Chondrocyte (in vitro differentiated cells): Measurements from ENCODE around the gene DTWD1. TPM values are rescaled to one million over a fixed set of nuclear protein-coding genes. Genes with fewer than 3 reads are reported as not detected.
A peak's percentile ranks its signal among the peaks of the same experiment; 100 is the strongest.

ENCODE experiments used
- DNase-seq: peaks from one replicate; pipeline ENCODE4 v3.0.0; 2021; ENCODE audit warnings: mixed read lengths, low spot score
- H3K27ac Mint-ChIP-seq: one replicate; pipeline ENCODE4 v1.8.0; 2021; ENCODE audit warnings: mild to moderate bottlenecking, moderate library complexity, mixed read lengths; ENCODE audit not compliant: unreplicated experiment
- H3K27me3 Mint-ChIP-seq: 2 replicates; pipeline ENCODE4 v1.8.0; 2021; ENCODE audit warnings: low read depth, mixed read lengths
- H3K36me3 Mint-ChIP-seq: 2 replicates; pipeline ENCODE4 v1.8.0; 2021; ENCODE audit warnings: low read depth, mixed read lengths
- H3K4me1 Mint-ChIP-seq: 2 replicates; pipeline ENCODE4 v1.8.0; 2021; ENCODE audit warnings: low read depth, mild to moderate bottlenecking, mixed read lengths
- H3K4me3 Mint-ChIP-seq: one replicate; pipeline ENCODE4 v1.8.0; 2021; ENCODE audit warnings: mild to moderate bottlenecking, moderate library complexity, mixed read lengths; ENCODE audit not compliant: unreplicated experiment
- H3K9me3 Mint-ChIP-seq: 2 replicates; pipeline ENCODE4 v1.8.0; 2021; ENCODE audit warnings: low read depth, mixed read lengths
- total RNA-seq: library from RNA; stranded (reverse); gene quantifications from 3 replicates; pipeline ENCODE4 v1.2.1, GENCODE V29; 2021
- TF ChIP-seq, protein P1 (sequence below): fragments of 200-600 bp; sonication (generic); IDR thresholded peaks from 2 replicates; pipeline ENCODE4 v1.5.0; 2021; ENCODE audit warnings: antibody characterized with exemption, mild to moderate bottlenecking, moderate library complexity

DTWD1 gene
- total RNA-seq, 1 donor from 2014 or later, result 16.3 TPM

DNA sequence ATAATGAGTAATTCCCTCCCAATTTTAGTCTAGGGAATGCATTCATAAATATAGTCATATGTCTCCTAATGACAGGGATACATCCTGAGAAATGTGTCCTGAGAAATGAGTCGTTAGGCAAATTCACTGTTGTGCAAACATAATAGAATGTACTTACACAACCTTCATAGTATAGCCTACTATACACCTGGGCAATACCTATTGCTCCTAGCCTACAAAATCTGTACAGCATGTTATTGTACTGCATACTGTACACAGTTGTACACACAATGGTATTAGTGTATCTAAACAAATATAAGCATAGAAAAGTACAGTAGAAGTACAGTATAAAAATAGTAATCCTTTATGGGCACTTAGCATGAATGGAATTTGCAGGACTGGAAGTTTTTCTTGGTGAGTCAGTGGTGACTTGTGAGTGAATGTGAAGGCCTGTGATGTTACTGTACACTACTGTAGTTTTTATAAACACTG, 6.6 kb downstream of the DTWD1 start:
- Mint-ChIP-seq H3K36me3 (peaks cover 10% of the 10 kb centered on the region), H3K4me1 (peaks cover 51% of the 10 kb centered on the region), H3K4me3 (no peak overlapping the region), H3K27me3 (no peaks in the 10 kb centered on the region), H3K9me3 (peaks cover 2% of the 10 kb centered on the region), H3K27ac (no peak overlapping the region)
- DNase-seq, result no peak
- TF ChIP-seq, protein P1, sequence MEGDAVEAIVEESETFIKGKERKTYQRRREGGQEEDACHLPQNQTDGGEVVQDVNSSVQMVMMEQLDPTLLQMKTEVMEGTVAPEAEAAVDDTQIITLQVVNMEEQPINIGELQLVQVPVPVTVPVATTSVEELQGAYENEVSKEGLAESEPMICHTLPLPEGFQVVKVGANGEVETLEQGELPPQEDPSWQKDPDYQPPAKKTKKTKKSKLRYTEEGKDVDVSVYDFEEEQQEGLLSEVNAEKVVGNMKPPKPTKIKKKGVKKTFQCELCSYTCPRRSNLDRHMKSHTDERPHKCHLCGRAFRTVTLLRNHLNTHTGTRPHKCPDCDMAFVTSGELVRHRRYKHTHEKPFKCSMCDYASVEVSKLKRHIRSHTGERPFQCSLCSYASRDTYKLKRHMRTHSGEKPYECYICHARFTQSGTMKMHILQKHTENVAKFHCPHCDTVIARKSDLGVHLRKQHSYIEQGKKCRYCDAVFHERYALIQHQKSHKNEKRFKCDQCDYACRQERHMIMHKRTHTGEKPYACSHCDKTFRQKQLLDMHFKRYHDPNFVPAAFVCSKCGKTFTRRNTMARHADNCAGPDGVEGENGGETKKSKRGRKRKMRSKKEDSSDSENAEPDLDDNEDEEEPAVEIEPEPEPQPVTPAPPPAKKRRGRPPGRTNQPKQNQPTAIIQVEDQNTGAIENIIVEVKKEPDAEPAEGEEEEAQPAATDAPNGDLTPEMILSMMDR, result no peak

DNA sequence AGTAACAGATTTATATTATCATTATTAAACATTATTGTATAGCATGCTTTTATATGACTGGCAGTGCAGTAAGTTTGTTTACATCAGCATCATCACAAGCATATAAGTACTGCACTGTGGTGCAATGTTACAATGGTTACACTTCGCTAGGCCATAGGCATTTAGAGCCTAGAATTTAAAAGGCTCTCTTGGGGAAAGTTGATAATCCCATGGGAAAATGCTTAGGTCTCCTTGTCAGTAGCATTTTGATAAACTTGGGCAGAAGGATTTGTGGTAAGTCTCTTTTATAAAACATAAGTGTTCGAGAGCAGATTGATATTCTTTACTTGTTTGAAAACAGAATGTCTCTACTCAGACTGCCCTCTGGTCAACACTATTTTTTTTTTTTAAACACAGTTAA, 7.5 kb downstream of the DTWD1 start:
- Mint-ChIP-seq H3K9me3 (peaks cover 2% of the 10 kb centered on the region), H3K36me3 (peaks cover 10% of the 10 kb centered on the region), H3K4me1 (peaks cover 42% of the 10 kb centered on the region), H3K27me3 (no peaks in the 10 kb centered on the region), H3K27ac (peak overlapping the region; percentile 41), H3K4me3 (no peak overlapping the region)
- DNase-seq, result no peak
- TF ChIP-seq, protein P1, result no peak

DNA sequence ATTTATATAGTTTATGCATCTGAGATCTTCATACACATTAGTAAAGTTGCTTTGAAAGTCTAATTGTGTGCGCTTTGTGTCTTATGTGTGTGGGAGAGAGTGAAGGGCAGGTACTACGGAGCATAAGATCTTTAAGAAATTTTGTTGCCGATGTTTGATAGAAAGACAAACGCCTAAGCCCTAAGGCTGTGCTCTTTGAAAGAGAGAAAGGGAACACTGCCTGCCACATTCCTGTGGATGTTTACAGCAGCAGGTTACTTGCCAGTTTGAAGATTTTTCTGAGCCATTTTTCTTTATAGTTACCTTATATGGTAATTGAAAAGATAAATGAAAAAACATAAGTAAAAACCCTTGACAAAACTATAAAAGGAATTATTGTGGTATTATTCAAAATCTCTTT, 17.0 kb downstream of the DTWD1 start:
- Mint-ChIP-seq H3K4me3 (no peak overlapping the region), H3K9me3 (no peaks in the 10 kb centered on the region), H3K27me3 (no peaks in the 10 kb centered on the region), H3K36me3 (peaks cover 13% of the 10 kb centered on the region), H3K4me1 (peaks cover 7% of the 10 kb centered on the region), H3K27ac (no peak overlapping the region)
- DNase-seq, result no peak
- TF ChIP-seq, protein P1, result no peak

DNA sequence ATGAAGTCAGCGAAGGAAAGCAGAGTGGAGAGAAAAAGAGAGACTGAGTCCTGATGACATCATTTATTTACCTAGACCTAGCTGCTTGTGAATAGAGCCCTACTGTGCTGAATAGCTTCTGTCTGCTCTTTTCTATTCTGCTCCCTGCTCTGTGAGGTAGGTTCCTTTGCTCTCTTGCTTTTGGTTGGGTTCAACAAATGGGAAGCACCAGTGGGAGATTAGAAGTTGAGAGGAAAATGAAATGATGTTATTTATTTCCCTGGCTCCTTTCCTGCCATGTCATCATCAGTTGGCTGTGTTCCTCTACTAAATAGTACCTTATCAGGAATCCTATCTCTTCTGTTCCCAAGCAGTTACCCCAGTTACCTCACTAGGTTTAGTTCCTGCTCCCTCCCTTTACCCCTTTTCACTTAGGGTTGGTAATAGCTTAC, 23.5 kb downstream of the DTWD1 start:
- H3K27ac Mint-ChIP-seq, result no peak overlapping the region
- peaks cover 7% of the 10 kb centered on the region for H3K36me3 Mint-ChIP-seq
- no peaks in the 10 kb centered on the region for H3K9me3 Mint-ChIP-seq
- no peak for DNase-seq
- TF ChIP-seq, protein P1, result no peak
- no peak overlapping the region for H3K4me3 Mint-ChIP-seq
- peaks cover 27% of the 10 kb centered on the region for H3K4me1 Mint-ChIP-seq
- H3K27me3 Mint-ChIP-seq, result no peaks in the 10 kb centered on the region

DNA sequence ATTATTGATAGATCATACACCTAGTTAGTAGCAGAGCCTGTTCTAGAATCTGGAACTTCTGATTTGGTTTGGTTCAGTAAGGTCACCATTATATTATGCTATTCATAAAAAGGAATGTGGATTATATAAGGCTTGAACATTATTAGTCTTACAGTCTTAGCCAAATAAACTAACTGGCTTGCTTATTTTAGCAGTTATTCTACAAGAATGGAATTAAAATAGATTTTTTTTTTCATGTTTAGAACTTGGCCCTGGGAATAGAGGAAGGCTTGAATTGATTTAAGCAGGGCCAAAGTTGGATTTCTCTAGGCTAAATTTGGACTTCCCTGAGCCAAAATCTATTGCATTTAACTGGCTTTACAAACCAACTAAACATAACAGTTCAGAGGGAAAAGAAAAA, 24.4 kb downstream of the DTWD1 start:
- peaks cover 7% of the 10 kb centered on the region for H3K36me3 Mint-ChIP-seq
- H3K9me3 Mint-ChIP-seq, result no peaks in the 10 kb centered on the region
- H3K27me3 Mint-ChIP-seq, result no peaks in the 10 kb centered on the region
- TF ChIP-seq, protein P1, result no peak
- H3K4me1 Mint-ChIP-seq, result peaks cover 27% of the 10 kb centered on the region
- DNase-seq, result no peak
- peak overlapping the region; percentile 68 for H3K27ac Mint-ChIP-seq
- no peak overlapping the region for H3K4me3 Mint-ChIP-seq
